GM18909 (cell line): ENCODE data around the gene MEOX2.

Source experiments
- ATAC-seq: cut with Tn5 transposase; IDR thresholded peaks from one replicate; pipeline ENCODE4 v1.9.1; 2021; ENCODE audit warnings: mild to moderate bottlenecking; ENCODE audit not compliant: unreplicated experiment, poor library complexity

The MEOX2 gene

DNA sequence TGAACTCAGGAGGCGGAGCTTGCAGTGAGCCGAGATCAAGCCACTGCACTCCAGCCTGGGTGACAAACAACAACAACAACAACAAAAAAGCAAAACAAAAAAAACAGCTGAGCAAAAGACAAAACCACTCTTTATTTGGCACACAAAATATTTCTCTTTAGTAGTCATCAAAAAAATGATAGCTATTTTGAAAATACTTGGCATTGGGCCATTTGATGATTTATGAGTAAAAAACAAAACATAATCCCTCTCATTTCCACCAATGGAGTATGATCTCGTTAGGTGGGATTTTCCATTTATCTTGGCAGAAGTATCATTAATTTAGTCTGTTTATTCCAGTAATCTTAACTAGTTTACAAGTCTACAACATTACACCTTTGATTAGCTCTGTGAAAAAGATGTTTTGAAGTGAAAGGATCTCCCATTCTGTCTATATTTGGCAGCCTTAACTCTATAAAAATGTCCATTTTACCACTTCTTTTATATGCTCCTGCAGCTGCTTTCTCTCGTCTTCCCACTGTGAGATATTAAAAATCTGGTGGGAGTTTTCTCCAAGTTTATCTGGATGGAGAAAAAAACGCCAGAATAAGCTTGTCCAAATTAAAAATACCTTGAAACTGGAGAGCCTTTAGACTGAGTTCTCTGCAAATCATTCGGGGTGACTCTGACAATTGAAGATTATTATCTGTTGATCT lies 65.8 kb downstream of the MEOX2 start:
- no peak for ATAC-seq

DNA sequence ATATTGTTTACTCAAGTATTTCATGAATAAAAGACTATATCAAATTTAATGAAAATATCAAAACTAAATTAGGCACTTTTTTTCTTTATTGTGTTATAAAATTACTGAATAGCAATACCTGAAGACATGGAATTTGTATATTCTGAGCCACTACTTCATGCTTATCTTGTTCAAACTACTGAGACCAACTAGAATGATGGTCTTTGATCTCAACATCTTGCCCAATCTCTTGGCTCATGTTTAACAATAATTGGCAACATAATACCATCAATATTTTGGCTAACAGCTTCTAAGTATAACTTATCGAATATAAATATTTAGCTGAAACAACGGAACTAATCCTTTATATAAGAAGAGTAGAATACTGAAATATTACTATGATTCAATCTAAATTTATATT lies 68.2 kb downstream of the MEOX2 start:
- no peak for ATAC-seq

GRCh38 chr7:15612205-15612604 lies 74.3 kb downstream of the MEOX2 start:
- ATAC-seq: no peak

DNA sequence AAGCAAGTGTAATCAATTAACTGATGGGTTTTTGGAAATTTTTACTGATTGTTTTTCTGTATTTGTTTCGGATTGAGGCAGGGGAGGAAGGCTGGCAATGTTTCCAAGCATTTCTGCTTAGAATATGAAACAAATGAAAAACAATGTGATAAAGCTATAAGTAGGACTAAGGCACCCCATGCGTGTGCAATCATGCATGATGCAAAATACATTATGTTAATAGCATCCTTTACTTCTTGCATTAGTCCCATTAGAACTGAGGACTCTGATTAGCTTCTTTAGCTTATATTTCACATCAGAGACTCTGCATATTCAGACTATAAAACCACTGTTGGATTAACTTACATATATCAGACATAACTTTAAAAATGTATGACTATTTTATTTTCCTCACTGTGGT lies 76.0 kb downstream of the MEOX2 start:
- no peak for ATAC-seq

DNA sequence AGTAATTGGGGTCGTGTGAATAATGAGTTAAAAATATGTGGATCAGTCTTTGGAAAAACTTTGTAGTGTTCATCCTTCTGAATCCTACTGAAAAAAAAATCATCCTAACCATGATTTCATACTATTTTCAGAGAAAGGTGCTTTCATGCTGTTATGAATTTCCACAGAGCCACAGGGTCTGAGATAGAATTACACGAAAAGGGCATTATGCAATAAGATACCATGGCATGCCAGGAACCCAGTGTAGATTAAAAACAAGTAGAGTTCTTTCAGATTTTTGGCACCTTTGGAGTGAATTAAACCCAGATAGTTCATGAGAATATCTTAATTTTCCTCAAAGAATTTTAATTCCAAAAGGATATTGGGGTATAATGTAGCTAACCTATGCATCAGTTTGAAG lies 77.2 kb downstream of the MEOX2 start:
- no peak for ATAC-seq

DNA sequence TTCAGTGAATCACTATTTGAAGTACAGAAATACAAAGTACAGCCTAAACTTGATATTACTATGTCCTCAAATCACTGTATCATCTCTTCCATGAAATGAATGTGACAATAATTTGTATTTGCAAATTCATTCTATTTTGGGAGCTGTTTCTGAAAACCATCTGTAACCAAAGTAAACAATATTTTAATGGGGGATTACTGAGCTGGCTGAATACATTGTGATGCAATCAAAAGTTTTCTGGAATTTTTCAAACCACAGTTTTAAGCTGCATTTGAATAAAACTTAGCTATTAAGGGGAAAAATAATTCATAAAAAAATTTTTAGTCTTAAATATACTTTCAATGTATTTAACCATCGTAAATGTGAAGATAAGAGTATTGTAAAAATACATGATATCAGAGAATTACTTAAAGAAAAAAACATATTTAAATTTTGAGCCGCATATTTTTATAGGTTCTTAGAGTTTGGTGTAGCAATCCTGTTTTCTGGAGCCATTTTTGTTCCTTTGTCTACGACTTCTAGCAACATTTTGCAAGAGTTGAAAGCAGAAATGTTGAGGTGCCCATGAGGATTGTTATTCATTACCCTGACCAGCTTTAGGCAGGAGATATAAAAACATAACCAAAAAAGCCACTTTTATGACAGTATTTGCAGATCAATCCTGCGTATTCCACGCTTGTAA lies 78.8 kb downstream of the MEOX2 start:
- no peak for ATAC-seq

DNA sequence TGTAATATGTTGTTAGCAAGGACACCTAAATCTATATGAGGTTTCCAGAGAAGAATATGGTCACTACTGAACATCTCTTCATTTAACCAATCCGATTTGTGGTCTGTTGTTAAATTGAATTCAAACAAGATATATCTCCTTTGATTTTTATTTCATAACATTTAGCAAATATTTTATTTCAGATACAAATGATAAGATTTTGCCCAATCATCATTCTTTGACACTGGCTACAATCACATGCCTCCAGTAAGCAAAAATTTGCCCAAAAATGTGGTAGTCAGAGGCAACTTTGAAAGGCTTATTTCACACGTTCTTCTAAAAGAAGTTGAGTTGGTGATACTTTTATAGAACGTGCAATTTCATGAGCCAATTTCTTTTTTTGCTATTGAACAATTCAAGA lies 79.9 kb downstream of the MEOX2 start:
- ATAC-seq: no peak

GRCh38 chr7:15604166-15604565 lies 82.3 kb downstream of the MEOX2 start:
- no peak for ATAC-seq

DNA sequence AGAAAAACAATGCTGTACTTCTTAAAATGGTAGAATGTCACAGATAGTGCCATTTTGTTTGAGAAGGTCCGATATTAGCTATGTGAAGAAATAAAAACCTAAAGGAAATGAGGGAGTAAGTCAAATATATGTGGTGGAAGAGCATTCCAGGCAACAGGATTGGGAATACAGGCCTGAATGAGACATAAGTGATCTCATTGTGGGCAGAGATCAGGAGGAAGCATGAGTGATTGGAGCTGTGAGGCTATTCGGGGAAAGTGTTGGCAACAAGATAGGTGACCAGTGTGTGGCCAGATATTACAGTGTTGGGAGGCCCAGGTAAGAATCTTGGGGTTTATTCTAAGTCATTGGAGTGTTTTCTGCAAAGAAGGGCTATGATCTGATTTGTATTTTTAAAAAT lies 83.4 kb downstream of the MEOX2 start:
- ATAC-seq: no peak

DNA sequence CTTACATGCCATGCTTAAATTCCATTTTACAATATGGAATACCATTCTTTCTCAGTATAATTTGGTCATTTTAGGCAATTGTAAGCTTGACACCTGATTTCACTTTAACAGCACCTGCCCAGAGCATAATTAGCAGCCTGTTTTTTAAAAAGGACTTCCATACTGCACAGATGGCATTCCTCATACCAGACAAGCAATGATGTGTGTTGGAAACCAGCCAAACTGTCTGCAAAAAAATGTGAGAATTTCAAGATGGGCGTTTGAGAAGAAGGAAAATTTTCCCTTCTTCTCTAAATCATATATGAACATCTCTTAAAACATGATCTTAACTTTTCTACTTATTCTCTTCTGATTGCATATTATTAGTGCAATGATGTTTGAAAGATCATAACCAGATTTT lies 84.2 kb downstream of the MEOX2 start:
- ATAC-seq: no peak

- no peak for ATAC-seq
Observed at GRCh38 chr7:15601175-15601574, 85.3 kb downstream of the MEOX2 start.

- ATAC-seq: no peak
Observed at GRCh38 chr7:15600298-15600697, 86.2 kb downstream of the MEOX2 start.

GRCh38 chr7:15594461-15594860 lies 92.0 kb downstream of the MEOX2 start:
- no peak for ATAC-seq

DNA sequence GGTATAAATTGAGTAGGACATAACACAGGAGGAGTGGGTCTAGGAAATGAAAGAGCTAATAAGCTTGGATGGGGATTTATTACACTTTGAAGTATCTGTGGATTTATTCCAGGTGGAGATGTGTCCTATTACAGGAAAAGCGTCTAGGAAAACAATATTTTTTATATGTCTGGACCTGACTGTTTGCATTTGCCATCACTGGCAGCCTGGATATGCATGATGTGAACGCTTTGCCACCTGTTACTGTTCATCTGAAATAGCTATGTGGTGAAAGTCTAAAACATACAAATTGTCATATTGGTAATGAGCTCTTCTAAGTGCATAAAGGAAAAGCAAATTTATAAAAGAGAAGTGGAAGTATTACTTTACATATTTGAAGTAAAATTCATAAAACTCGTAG lies 93.1 kb downstream of the MEOX2 start:
- ATAC-seq: no peak

DNA sequence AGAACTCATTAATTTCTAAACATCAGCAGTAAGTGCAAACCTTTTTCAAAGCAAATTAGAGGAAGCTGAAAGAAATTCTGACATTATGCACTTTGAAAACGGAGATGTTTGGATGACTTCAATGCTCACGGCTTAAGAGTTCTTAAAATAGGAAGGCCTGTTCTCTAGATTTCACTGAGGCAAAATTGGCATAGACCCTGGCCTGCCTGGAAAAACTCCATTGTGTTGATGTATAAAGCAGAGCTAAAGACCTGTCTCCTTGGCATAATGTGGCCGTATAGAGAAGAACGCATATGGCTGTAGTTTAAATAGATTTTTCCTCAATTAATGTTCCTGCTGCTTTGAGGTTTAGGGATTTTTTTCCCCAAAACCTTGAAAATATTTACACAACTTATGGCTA lies 100.2 kb downstream of the MEOX2 start:
- no peak for ATAC-seq

- no peak for ATAC-seq
Observed at GRCh38 chr7:15584575-15584974, 101.9 kb downstream of the MEOX2 start.

GRCh38 chr7:15582773-15583172 lies 103.7 kb downstream of the MEOX2 start:
- no peak for ATAC-seq

GRCh38 chr7:15581352-15581951 lies 105.0 kb downstream of the MEOX2 start:
- no peak for ATAC-seq

GRCh38 chr7:15580604-15581351 lies 105.7 kb downstream of the MEOX2 start:
- no peak for ATAC-seq

DNA sequence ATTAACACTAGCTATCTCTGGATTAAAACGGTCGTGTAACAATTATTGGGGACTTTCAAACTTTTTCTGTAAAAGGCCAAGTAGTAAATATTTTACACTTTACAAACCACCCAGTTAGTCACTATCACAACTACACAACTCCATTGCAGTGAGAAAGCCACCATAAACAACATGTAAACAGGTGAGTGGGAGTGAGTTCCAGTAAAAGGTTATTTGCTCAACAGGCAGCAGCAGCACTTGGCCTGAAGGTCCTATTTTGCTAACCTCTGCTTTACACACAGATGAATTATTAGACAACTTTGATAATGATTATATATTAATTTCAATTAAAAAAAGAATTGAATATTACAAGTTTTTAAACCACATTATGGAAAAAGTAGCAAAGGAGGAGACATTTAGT lies 108.9 kb downstream of the MEOX2 start:
- no peak for ATAC-seq

DNA sequence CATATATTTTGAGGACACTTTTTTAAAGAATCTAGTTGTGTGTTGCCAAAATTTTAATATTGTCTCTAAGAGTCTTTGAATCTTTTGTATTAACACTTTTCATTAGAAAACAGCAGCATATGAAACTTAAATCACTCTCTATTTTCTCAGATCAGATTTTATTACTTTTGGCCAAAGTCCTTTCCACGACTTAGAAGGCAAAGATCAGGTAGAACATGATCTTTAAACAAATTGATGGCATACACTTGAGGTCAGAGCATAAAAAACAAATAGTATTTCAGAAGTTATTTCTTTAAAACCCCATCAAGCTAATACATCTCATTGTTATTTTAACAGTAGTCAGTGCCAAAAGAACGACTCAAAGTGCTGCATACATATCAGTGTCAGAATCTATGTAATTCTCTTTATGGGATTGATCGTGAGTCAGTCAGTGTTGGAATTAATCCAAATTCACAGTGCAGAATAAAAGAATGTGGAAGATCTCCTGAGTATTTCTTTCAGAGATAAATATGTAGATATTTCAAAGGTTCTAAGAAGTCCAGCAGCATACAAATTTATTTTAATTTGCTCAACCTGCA lies 115.1 kb downstream of the MEOX2 start:
- ATAC-seq: no peak
